Stimulated activated memory B cell treated with anti-CD40 and anti-IgM and Interleukin-4, amounts not matched to agents 10 μg/mL and 1 μg/mL and 100 μg/mL, for 72 hours (primary cell): Measurements from ENCODE around the gene TTLL5.

ENCODE experiments used
- ATAC-seq: fragments of 150-1000 bp; cut with Tn5 transposase; 2 replicates; pipeline ENCODE4 v1.10.0; 2021
- H3K27ac Mint-ChIP-seq: one replicate; pipeline ENCODE4 v1.8.0; 2022; ENCODE audit warnings: mild to moderate bottlenecking, mixed read lengths
- H3K27me3 Mint-ChIP-seq: one replicate; pipeline ENCODE4 v1.8.0; 2022; ENCODE audit warnings: mixed read lengths
- H3K36me3 Mint-ChIP-seq: one replicate; pipeline ENCODE4 v1.8.0; 2022; ENCODE audit warnings: mixed read lengths
- H3K4me1 Mint-ChIP-seq: one replicate; pipeline ENCODE4 v1.8.0; 2022; ENCODE audit warnings: mixed read lengths
- H3K4me3 Mint-ChIP-seq: one replicate; pipeline ENCODE4 v1.8.0; 2022; ENCODE audit warnings: mild to moderate bottlenecking, moderate library complexity, mixed read lengths
- H3K9me3 Mint-ChIP-seq: one replicate; pipeline ENCODE4 v1.8.0; 2022; ENCODE audit warnings: mixed read lengths

TTLL5 gene

GRCh38 chr14:75952489-75952888 lies 291.4 kb downstream of the TTLL5 start:
- Mint-ChIP-seq H3K36me3 (peaks cover 12% of the 10 kb centered on the region), H3K27ac (no peak overlapping the region), H3K27me3 (no peaks in the 10 kb centered on the region), H3K4me3 (no peak overlapping the region), H3K4me1 (no peaks in the 10 kb centered on the region), H3K9me3 (peaks cover 7% of the 10 kb centered on the region)
- ATAC-seq = no peak

DNA sequence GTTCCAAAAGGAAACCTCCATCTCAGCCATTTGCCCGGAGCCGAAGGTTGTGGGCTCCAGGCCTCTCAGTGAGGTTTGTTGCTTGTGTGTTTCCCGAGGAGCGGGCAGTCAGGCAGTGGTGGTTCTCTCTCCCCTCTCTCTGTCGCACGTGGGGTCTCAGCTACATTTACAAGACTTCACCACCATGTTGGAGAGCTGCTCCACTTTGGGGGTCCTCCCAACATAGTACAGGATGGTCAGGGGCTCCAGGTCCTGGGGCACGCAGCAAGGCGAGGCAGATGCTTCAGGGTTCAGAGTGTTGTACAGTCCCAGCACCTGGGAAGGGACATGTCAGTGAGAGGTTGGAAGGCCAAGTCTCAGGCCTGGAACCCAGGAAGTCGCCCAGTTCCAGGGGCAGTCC lies 298.0 kb downstream of the TTLL5 start:
- peak overlapping the region; percentile 82 for H3K27ac Mint-ChIP-seq
- H3K27me3 Mint-ChIP-seq = no peaks in the 10 kb centered on the region
- ATAC-seq = no peak
- H3K9me3 Mint-ChIP-seq = no peaks in the 10 kb centered on the region
- peaks cover 32% of the 10 kb centered on the region for H3K4me1 Mint-ChIP-seq
- H3K4me3 Mint-ChIP-seq = no peak overlapping the region
- H3K36me3 Mint-ChIP-seq = peaks cover 9% of the 10 kb centered on the region

- Mint-ChIP-seq H3K27ac (peak overlapping the region; percentile 82), H3K36me3 (peaks cover 9% of the 10 kb centered on the region), H3K27me3 (no peaks in the 10 kb centered on the region), H3K4me3 (peak overlapping the region; percentile 3), H3K9me3 (no peaks in the 10 kb centered on the region), H3K4me1 (peaks cover 32% of the 10 kb centered on the region)
- peak; percentile 85 for ATAC-seq
These were observed 299.2 kb downstream of the TTLL5 start for GRCh38 chr14:75960231-75960630.

DNA sequence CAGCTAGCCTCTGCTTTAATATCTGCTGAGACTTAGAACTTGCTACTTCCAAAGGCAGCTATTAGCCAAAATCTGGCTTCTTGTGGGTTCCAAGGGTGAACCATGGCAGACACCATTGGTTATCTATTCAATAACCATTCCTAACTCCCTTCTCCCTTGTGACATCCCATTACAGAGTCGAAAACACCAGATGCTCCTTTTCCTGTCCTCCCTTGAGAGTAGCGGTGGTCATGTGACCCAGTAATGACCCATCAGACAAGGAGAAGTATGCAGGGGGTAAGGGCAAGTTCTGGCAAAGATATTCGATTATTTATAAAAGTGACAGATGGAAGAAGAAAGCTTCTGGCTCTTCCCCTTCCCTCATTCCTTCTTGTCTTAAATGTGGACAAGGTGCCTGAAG lies 300.6 kb downstream of the TTLL5 start:
- Mint-ChIP-seq H3K27me3 (no peaks in the 10 kb centered on the region), H3K4me3 (no peak overlapping the region), H3K27ac (no peak overlapping the region), H3K9me3 (no peaks in the 10 kb centered on the region), H3K4me1 (peaks cover 32% of the 10 kb centered on the region), H3K36me3 (peaks cover 20% of the 10 kb centered on the region)
- no peak for ATAC-seq

DNA sequence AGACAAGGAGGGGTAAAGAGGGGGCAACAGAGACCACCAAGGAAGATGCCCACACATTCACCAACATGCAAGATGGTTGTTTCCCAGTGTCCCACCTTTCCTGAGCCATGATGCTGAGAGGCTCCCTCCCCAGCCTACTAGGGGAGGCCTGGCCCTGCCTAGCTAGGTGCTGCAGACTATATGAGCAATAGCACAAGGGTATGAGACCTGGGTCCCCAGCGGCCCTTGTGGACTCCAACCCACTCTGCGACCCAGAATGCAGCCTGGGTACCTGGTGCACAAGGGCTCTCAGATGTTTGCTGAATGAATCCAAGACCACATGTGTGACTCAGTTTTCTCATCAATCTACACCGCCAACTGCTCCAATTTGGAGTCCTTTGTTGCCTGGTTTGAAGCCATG lies 306.8 kb downstream of the TTLL5 start:
- Mint-ChIP-seq H3K4me3 (no peak overlapping the region), H3K36me3 (peaks cover 32% of the 10 kb centered on the region), H3K9me3 (no peaks in the 10 kb centered on the region), H3K27me3 (no peaks in the 10 kb centered on the region), H3K27ac (no peak overlapping the region), H3K4me1 (no peaks in the 10 kb centered on the region)
- ATAC-seq = no peak

- H3K27me3 Mint-ChIP-seq = no peaks in the 10 kb centered on the region
- H3K36me3 Mint-ChIP-seq = peaks cover 31% of the 10 kb centered on the region
- H3K27ac Mint-ChIP-seq = no peak overlapping the region
- no peaks in the 10 kb centered on the region for H3K4me1 Mint-ChIP-seq
- no peak overlapping the region for H3K4me3 Mint-ChIP-seq
- H3K9me3 Mint-ChIP-seq = no peaks in the 10 kb centered on the region
- ATAC-seq = no peak
These were observed 307.4 kb downstream of the TTLL5 start for GRCh38 chr14:75968456-75968855.

- H3K36me3 Mint-ChIP-seq = peaks cover 31% of the 10 kb centered on the region
- no peak for ATAC-seq
These were observed 308.1 kb downstream of the TTLL5 start for GRCh38 chr14:75969126-75969525.

DNA sequence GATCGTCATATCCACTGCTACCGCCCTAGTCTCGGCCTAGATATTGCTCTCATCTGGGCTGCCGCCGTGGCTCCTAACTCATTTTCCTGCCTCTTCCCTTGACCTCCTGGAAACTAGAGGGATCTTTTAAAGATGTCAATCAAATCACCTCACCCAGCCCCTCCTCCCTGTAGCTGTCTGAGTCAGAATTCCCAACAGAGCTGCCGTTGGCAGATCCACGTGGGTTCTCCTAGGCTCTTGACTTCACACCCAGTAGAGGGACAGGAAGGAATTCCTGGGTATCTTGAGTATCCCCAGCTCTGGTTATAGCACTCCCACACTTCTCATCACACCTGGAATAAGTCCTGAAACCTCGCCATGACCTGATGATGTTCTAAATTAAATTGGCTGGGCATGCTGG lies 308.8 kb downstream of the TTLL5 start:
- no peak for ATAC-seq
- Mint-ChIP-seq H3K36me3 (peaks cover 31% of the 10 kb centered on the region), H3K4me3 (no peak overlapping the region), H3K9me3 (no peaks in the 10 kb centered on the region), H3K27ac (no peak overlapping the region), H3K27me3 (no peaks in the 10 kb centered on the region), H3K4me1 (no peaks in the 10 kb centered on the region)

More at GRCh38 chr14:75969126-75969525, 308.1 kb downstream of the TTLL5 start:
- H3K27me3 Mint-ChIP-seq = no peaks in the 10 kb centered on the region
- H3K9me3 Mint-ChIP-seq = no peaks in the 10 kb centered on the region
- H3K4me3 Mint-ChIP-seq = no peak overlapping the region
- H3K27ac Mint-ChIP-seq = no peak overlapping the region
- H3K4me1 Mint-ChIP-seq = no peaks in the 10 kb centered on the region

- Mint-ChIP-seq H3K36me3 (peaks cover 26% of the 10 kb centered on the region), H3K4me3 (no peak overlapping the region), H3K9me3 (no peaks in the 10 kb centered on the region), H3K27ac (no peak overlapping the region), H3K4me1 (no peaks in the 10 kb centered on the region), H3K27me3 (no peaks in the 10 kb centered on the region)
- ATAC-seq = no peak
These were observed 309.9 kb downstream of the TTLL5 start for GRCh38 chr14:75970989-75971388.

- ATAC-seq = no peak
- Mint-ChIP-seq H3K4me3 (no peak overlapping the region), H3K36me3 (peaks cover 21% of the 10 kb centered on the region), H3K9me3 (no peaks in the 10 kb centered on the region), H3K27me3 (no peaks in the 10 kb centered on the region), H3K4me1 (peaks cover 2% of the 10 kb centered on the region), H3K27ac (no peak overlapping the region)
These were observed 310.5 kb downstream of the TTLL5 start for GRCh38 chr14:75971509-75971908.

- no peaks in the 10 kb centered on the region for H3K9me3 Mint-ChIP-seq
- H3K4me3 Mint-ChIP-seq = no peak overlapping the region
- no peaks in the 10 kb centered on the region for H3K27me3 Mint-ChIP-seq
- H3K27ac Mint-ChIP-seq = no peak overlapping the region
- ATAC-seq = no peak
- peaks cover 14% of the 10 kb centered on the region for H3K4me1 Mint-ChIP-seq
- H3K36me3 Mint-ChIP-seq = peaks cover 8% of the 10 kb centered on the region
These were observed 311.9 kb downstream of the TTLL5 start for GRCh38 chr14:75972801-75973421.

- no peak for ATAC-seq
- Mint-ChIP-seq H3K4me3 (no peak overlapping the region), H3K4me1 (peaks cover 52% of the 10 kb centered on the region), H3K9me3 (no peaks in the 10 kb centered on the region), H3K27ac (no peak overlapping the region), H3K36me3 (no peaks in the 10 kb centered on the region), H3K27me3 (no peaks in the 10 kb centered on the region)
These were observed 316.0 kb downstream of the TTLL5 start for GRCh38 chr14:75976826-75977581.

DNA sequence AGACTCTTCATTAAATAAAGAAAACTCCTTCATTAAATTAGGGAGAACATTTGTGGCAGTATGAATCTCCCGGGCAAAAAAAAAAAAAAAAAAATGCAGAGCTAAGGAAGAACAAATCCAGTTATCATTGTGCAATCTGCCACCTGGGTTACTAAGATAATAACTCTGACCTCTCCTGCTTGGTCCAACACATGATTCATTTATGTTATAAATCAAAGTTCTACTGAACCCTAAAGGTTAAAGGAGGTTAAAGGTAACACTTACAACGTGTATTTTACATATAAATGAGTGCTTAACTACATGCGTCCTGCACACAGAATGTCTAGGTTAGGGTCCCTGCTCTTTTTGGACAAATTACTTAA lies 316.5 kb downstream of the TTLL5 start:
- no peak for ATAC-seq
- H3K36me3 Mint-ChIP-seq = no peaks in the 10 kb centered on the region
- H3K9me3 Mint-ChIP-seq = no peaks in the 10 kb centered on the region
- H3K27ac Mint-ChIP-seq = peak overlapping the region; percentile 25
- H3K27me3 Mint-ChIP-seq = no peaks in the 10 kb centered on the region
- peaks cover 53% of the 10 kb centered on the region for H3K4me1 Mint-ChIP-seq
- H3K4me3 Mint-ChIP-seq = no peak overlapping the region

DNA sequence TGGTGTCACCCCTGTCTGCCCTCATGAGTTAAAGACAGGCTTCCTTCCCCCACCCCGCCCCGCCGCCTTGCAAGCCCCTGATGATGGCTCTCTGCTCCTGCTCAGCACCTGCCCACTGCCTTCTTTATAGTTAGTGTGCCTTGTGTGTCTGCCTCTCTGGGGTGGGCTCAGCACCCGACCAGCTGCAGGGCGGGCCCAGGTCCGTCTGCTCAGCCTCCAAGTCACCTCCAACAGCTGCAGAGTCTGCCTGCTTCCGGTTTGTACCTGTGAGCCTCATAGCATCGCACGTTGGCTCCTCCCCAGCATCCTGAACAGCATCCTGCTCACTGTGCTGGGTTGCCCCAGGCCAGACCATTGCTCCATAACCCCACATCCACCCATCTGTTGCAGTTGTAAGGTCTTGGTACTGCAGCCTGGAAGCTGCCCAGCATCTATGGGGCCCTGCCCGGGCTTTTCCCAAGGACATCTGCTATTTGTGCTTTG lies 317.2 kb downstream of the TTLL5 start:
- no peak for ATAC-seq
- no peaks in the 10 kb centered on the region for H3K36me3 Mint-ChIP-seq
- H3K27ac Mint-ChIP-seq = peak overlapping the region; percentile 25
- no peaks in the 10 kb centered on the region for H3K9me3 Mint-ChIP-seq
- peaks cover 53% of the 10 kb centered on the region for H3K4me1 Mint-ChIP-seq
- no peaks in the 10 kb centered on the region for H3K27me3 Mint-ChIP-seq
- H3K4me3 Mint-ChIP-seq = peak overlapping the region; percentile 42

DNA sequence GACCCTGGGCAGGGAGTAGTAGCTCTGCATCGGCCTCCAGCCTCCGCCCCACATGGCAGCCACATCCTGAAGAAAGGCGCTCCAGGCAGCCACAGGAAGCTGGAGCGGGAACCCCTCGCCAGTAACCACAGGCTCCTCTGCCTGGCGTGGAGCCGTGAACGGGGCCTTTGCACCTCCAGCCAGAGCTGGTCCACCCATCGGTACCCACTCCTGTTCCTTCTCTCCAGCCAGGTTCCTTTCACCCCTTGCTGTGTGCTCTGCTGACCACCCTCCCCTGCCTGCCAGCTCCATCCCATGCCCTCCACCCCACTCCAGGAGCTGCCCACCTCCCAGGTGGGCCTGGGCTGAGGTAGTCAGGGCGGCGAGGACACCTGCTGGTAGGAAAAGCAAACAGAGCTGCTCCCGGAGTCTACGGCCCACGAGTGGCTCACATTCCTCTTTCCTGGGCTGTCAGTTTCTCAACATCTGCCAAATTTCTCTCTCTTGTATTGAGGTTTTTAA lies 318.1 kb downstream of the TTLL5 start:
- H3K36me3 Mint-ChIP-seq = no peaks in the 10 kb centered on the region
- no peaks in the 10 kb centered on the region for H3K27me3 Mint-ChIP-seq
- H3K27ac Mint-ChIP-seq = peak overlapping the region; percentile 25
- no peak overlapping the region for H3K4me3 Mint-ChIP-seq
- H3K9me3 Mint-ChIP-seq = no peaks in the 10 kb centered on the region
- H3K4me1 Mint-ChIP-seq = peaks cover 53% of the 10 kb centered on the region
- no peak for ATAC-seq
